ENCODE data around the gene KCNAB2. TPM values are rescaled to one million over a fixed set of nuclear protein-coding genes. Genes with fewer than 3 reads are reported as not detected.

The KCNAB2 gene
- total RNA-seq, 2 donors from 2014 or later = 210 to 232 TPM

GRCh38 chr1:6111991-6112689, 66.5 kb downstream of the KCNAB2 start:
- Mint-ChIP-seq H3K27me3 (ENCODE audit: low read depth) (peaks cover 25% of the 10 kb centered on the region), H3K27ac (no peak overlapping the region), H3K9me3 (peaks cover 1 to 3% of the 10 kb centered on the region in 2 donors), H3K36me3 (ENCODE audit: insufficient read depth in 2 of 2) (peaks cover 5% of the 10 kb centered on the region in 2 donors), H3K4me3 (no peak overlapping the region), H3K4me1 (ENCODE audit: low read depth) (no peaks in the 10 kb centered on the region)
- DNase-seq (no peak), ATAC-seq (replicated peaks in 1 of 2) (no peak)

GRCh38 chr1:6112690-6113005, 67.0 kb downstream of the KCNAB2 start:
- Mint-ChIP-seq H3K27me3 (ENCODE audit: low read depth) (peaks cover 20% of the 10 kb centered on the region), H3K36me3 (ENCODE audit: insufficient read depth in 2 of 2) (peaks cover 5% of the 10 kb centered on the region in 2 donors), H3K27ac (no peak overlapping the region), H3K4me3 (no peak overlapping the region), H3K4me1 (ENCODE audit: low read depth) (no peaks in the 10 kb centered on the region), H3K9me3 (peaks cover 0 to 1% of the 10 kb centered on the region in 2 donors)
- DNase-seq (no peak), ATAC-seq (replicated peaks in 1 of 2) (no peak)

DNA sequence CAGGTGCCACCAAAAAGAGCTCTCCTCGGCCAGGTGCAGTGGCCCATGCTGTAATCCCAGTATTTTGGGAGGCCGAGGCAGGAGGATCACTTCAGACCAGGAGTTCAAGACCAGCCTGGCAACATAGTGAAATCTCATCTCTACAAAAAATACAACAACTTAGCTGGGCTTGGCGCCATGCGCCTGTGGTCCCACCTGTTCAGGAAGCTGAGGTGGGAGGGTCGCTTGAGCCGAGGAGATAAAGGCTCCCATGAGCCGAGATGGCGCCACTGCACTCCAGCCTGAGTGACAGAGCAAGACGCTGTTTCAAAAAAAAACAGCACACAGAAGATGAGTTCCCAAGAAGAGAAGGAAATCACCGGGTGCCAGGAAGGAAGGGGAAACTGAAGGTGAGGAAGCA, 67.4 kb downstream of the KCNAB2 start:
- H3K27me3 Mint-ChIP-seq (ENCODE audit: low read depth) = peaks cover 15% of the 10 kb centered on the region
- DNase-seq = no peak
- peaks cover 5% of the 10 kb centered on the region in 2 donors for H3K36me3 Mint-ChIP-seq (ENCODE audit: insufficient read depth in 2 of 2)
- ATAC-seq (replicated peaks in 1 of 2) = no peak
- peaks cover 0 to 1% of the 10 kb centered on the region in 2 donors for H3K9me3 Mint-ChIP-seq
- no peaks in the 10 kb centered on the region for H3K4me1 Mint-ChIP-seq (ENCODE audit: low read depth)
- H3K27ac Mint-ChIP-seq = no peak overlapping the region
- H3K4me3 Mint-ChIP-seq = no peak overlapping the region

GRCh38 chr1:6113745-6114144, 68.1 kb downstream of the KCNAB2 start:
- no peak for ATAC-seq (replicated peaks in 1 of 2)
- no peaks in the 10 kb centered on the region for H3K4me1 Mint-ChIP-seq (ENCODE audit: low read depth)
- H3K27me3 Mint-ChIP-seq (ENCODE audit: low read depth) = peaks cover 9% of the 10 kb centered on the region
- no peak for DNase-seq
- H3K4me3 Mint-ChIP-seq = no peak overlapping the region
- H3K36me3 Mint-ChIP-seq (ENCODE audit: insufficient read depth in 2 of 2) = peaks cover 5% of the 10 kb centered on the region in 2 donors
- H3K9me3 Mint-ChIP-seq = peaks cover 0 to 1% of the 10 kb centered on the region in 2 donors
- no peak overlapping the region for H3K27ac Mint-ChIP-seq

DNA sequence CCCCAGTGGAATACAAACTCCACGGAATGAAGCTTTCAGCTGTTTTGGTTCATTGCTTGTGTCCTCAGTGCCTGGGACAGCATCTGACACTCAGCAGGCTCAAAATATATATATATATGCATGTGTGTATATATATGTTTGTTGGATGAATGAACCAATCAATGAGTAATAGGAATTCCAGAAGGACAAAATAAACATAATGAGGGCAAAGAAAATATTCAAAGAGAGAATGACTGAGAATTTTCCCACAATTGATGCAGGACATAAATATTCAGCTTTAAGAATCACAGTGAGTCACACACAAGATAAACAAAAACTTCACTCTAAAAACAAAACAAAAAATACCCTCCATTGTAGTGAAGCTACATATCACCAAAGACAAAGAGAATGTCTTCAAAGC, 70.4 kb downstream of the KCNAB2 start:
- peaks cover 0 to 1% of the 10 kb centered on the region in 2 donors for H3K9me3 Mint-ChIP-seq
- no peak for DNase-seq
- no peak overlapping the region for H3K27ac Mint-ChIP-seq
- no peak overlapping the region for H3K4me3 Mint-ChIP-seq
- peaks cover 5% of the 10 kb centered on the region for H3K27me3 Mint-ChIP-seq (ENCODE audit: low read depth)
- ATAC-seq (replicated peaks in 1 of 2) = no peak
- no peaks in the 10 kb centered on the region for H3K4me1 Mint-ChIP-seq (ENCODE audit: low read depth)
- H3K36me3 Mint-ChIP-seq (ENCODE audit: insufficient read depth in 2 of 2) = peaks cover 5% of the 10 kb centered on the region in 2 donors

GRCh38 chr1:6117064-6117463, 71.4 kb downstream of the KCNAB2 start:
- ATAC-seq (replicated peaks in 1 of 2) (no peak), DNase-seq (no peak)
- no peak overlapping the region for H3K4me3 Mint-ChIP-seq
- H3K4me1 Mint-ChIP-seq (ENCODE audit: low read depth) = no peaks in the 10 kb centered on the region
- peaks cover 0 to 1% of the 10 kb centered on the region in 2 donors for H3K9me3 Mint-ChIP-seq
- H3K27me3 Mint-ChIP-seq (ENCODE audit: low read depth) = peaks cover 4% of the 10 kb centered on the region
- no peak overlapping the region for H3K27ac Mint-ChIP-seq
- H3K36me3 Mint-ChIP-seq (ENCODE audit: insufficient read depth in 2 of 2) = peaks cover 5% of the 10 kb centered on the region in 2 donors

GRCh38 chr1:6117624-6118023, 71.9 kb downstream of the KCNAB2 start:
- Mint-ChIP-seq H3K9me3 (peaks cover 0 to 1% of the 10 kb centered on the region in 2 donors), H3K36me3 (ENCODE audit: insufficient read depth in 2 of 2) (peaks cover 5% of the 10 kb centered on the region in 2 donors), H3K4me3 (no peak overlapping the region), H3K4me1 (ENCODE audit: low read depth) (no peaks in the 10 kb centered on the region), H3K27ac (no peak overlapping the region), H3K27me3 (ENCODE audit: low read depth) (no peaks in the 10 kb centered on the region)
- DNase-seq (no peak), ATAC-seq (replicated peaks in 1 of 2) (no peak)

GRCh38 chr1:6118415-6118814, 72.7 kb downstream of the KCNAB2 start:
- Mint-ChIP-seq H3K27ac (no peak overlapping the region), H3K27me3 (ENCODE audit: low read depth) (no peaks in the 10 kb centered on the region)
- ATAC-seq (replicated peaks in 1 of 2) = no peak

DNA sequence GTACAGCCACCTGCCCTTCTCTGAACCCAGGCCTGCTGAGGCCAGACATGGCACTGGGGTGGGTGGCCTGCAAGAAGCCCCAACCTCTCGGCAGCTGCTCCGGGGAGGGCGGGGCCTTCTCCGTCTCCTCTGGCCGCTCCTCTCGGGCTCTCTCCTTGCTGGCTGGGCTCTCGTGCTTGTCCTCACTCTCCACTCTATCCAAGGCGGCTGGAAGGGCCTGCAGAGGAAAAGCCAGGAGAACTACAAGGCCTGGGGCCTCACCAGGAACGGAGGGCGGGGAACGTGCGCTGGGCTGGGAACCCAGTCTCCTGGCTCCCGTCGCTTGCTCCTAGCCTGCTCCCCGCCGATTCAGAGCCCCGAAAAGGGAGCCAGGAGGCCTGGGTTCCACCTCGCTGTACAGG, 75.3 kb downstream of the KCNAB2 start:
- ATAC-seq (replicated peaks in 1 of 2) (no peak), DNase-seq (no peak)
- Mint-ChIP-seq H3K36me3 (ENCODE audit: insufficient read depth in 2 of 2) (peaks cover 5% of the 10 kb centered on the region in 2 donors), H3K4me1 (ENCODE audit: low read depth) (no peaks in the 10 kb centered on the region), H3K9me3 (no peaks in the 10 kb centered on the region), H3K4me3 (no peak overlapping the region), H3K27ac (no peak overlapping the region), H3K27me3 (ENCODE audit: low read depth) (no peaks in the 10 kb centered on the region)

More at GRCh38 chr1:6118415-6118814, 72.7 kb downstream of the KCNAB2 start:
- no peak for DNase-seq
- Mint-ChIP-seq H3K36me3 (ENCODE audit: insufficient read depth in 2 of 2) (peaks cover 5% of the 10 kb centered on the region in 2 donors), H3K4me1 (ENCODE audit: low read depth) (no peaks in the 10 kb centered on the region), H3K4me3 (no peak overlapping the region), H3K9me3 (peaks cover 0 to 1% of the 10 kb centered on the region in 2 donors)

- Mint-ChIP-seq H3K36me3 (ENCODE audit: insufficient read depth in 2 of 2) (peaks cover 2 to 3% of the 10 kb centered on the region in 2 donors), H3K27ac (no peak overlapping the region), H3K9me3 (no peaks in the 10 kb centered on the region), H3K4me1 (ENCODE audit: low read depth) (no peaks in the 10 kb centered on the region), H3K27me3 (ENCODE audit: low read depth) (peaks cover 4% of the 10 kb centered on the region), H3K4me3 (no peak overlapping the region)
- DNase-seq (no peak), ATAC-seq (replicated peaks in 1 of 2) (no peak)
Observed at GRCh38 chr1:6121651-6122370, 76.1 kb downstream of the KCNAB2 start.

GRCh38 chr1:6123083-6123482, 77.4 kb downstream of the KCNAB2 start:
- no peak for ATAC-seq (replicated peaks in 1 of 2)
- H3K4me1 Mint-ChIP-seq (ENCODE audit: low read depth) = no peaks in the 10 kb centered on the region
- H3K9me3 Mint-ChIP-seq = no peaks in the 10 kb centered on the region
- H3K4me3 Mint-ChIP-seq = no peak overlapping the region
- no peaks in the 10 kb centered on the region for H3K36me3 Mint-ChIP-seq (ENCODE audit: insufficient read depth in 2 of 2)
- peaks cover 6% of the 10 kb centered on the region for H3K27me3 Mint-ChIP-seq (ENCODE audit: low read depth)
- H3K27ac Mint-ChIP-seq = no peak overlapping the region
- DNase-seq = no peak

DNA sequence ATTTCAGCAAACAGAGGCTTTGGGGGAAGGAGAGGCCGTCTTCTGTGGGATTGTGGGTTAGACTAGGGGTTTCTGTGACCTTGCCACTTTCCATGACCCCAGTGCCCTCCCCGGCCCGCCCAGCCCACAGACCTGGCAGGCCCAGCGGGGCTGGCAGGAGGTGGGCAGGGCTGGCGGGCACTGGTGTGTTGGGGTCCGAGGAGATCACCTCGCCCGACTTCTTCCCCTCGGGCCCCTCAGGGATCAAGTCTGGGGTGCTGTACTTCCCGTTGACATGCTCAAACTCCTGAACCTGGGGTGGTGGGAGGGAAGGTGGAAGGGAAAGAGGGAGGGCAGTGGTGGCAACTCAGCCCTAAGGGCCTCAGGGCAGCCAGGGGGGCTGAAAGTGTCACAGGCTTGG, 78.1 kb downstream of the KCNAB2 start:
- DNase-seq (no peak), ATAC-seq (replicated peaks in 1 of 2) (no peak)
- Mint-ChIP-seq H3K27ac (no peak overlapping the region), H3K27me3 (ENCODE audit: low read depth) (peaks cover 6% of the 10 kb centered on the region), H3K4me1 (ENCODE audit: low read depth) (no peaks in the 10 kb centered on the region), H3K9me3 (no peaks in the 10 kb centered on the region), H3K36me3 (ENCODE audit: insufficient read depth in 2 of 2) (no peaks in the 10 kb centered on the region), H3K4me3 (no peak overlapping the region)

GRCh38 chr1:6124341-6124740, 78.7 kb downstream of the KCNAB2 start:
- ATAC-seq (replicated peaks in 1 of 2) = no peak
- H3K4me1 Mint-ChIP-seq (ENCODE audit: low read depth) = no peaks in the 10 kb centered on the region
- H3K4me3 Mint-ChIP-seq = no peak overlapping the region
- H3K9me3 Mint-ChIP-seq = no peaks in the 10 kb centered on the region
- no peaks in the 10 kb centered on the region for H3K36me3 Mint-ChIP-seq (ENCODE audit: insufficient read depth in 2 of 2)
- H3K27ac Mint-ChIP-seq = no peak overlapping the region
- H3K27me3 Mint-ChIP-seq (ENCODE audit: low read depth) = peaks cover 6% of the 10 kb centered on the region
- DNase-seq = no peak

Measured in activated T-cell treated with anti-CD3 and anti-CD28 coated beads, Interleukin-2, amount 50 U/mL, for 72 hours (primary cell).